Adrenal gland (tissue), 5 donors: ENCODE measurements around the gene ASPDH.

Experiments used
- POLR2A ChIP-seq, 2 donors: fragments of 450-650 bp; IDR thresholded peaks; one replicate each; pipeline ENCODE4 v1.6.1; 2017; ENCODE audit warnings: antibody characterized with exemption in 2 of 2, mild to moderate bottlenecking in 2 of 2, moderate library complexity in 1 of 2
- TF ChIP-seq, protein P1 (sequence below), 6 experiments: fragments of 450-650 bp in 4 of 6; fragments of 200-600 bp in 2 of 6; sonication (generic) in 1 of 6; IDR thresholded peaks; 1 replicate in 5 of 6; 2 replicates in 1 of 6; pipeline versions ENCODE4 v1.5.1 to v1.8.0; 2016 to 2021; ENCODE audit warnings: antibody characterized with exemption in 6 of 6, mild to moderate bottlenecking in 2 of 6, moderate library complexity in 1 of 6
- donor health status: DM: no; HTN: no; CAD: no.

- TF ChIP-seq, protein P1, sequence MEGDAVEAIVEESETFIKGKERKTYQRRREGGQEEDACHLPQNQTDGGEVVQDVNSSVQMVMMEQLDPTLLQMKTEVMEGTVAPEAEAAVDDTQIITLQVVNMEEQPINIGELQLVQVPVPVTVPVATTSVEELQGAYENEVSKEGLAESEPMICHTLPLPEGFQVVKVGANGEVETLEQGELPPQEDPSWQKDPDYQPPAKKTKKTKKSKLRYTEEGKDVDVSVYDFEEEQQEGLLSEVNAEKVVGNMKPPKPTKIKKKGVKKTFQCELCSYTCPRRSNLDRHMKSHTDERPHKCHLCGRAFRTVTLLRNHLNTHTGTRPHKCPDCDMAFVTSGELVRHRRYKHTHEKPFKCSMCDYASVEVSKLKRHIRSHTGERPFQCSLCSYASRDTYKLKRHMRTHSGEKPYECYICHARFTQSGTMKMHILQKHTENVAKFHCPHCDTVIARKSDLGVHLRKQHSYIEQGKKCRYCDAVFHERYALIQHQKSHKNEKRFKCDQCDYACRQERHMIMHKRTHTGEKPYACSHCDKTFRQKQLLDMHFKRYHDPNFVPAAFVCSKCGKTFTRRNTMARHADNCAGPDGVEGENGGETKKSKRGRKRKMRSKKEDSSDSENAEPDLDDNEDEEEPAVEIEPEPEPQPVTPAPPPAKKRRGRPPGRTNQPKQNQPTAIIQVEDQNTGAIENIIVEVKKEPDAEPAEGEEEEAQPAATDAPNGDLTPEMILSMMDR (IDR thresholded peaks at IDR 0.05): no peak
- no peak for TF ChIP-seq POLR2A (IDR thresholded peaks at IDR 0.05)
Observed at GRCh38 chr19:50482271-50482855, 31.4 kb downstream of the ASPDH start.
